CD4-positive, alpha-beta T cell treated with Interleukin-4 for 4 hours (primary cell): ENCODE results near the gene SDC4.

ENCODE experiments used
- DNase-seq: peaks from one replicate; pipeline ENCODE4 v3.0.0-alpha.2; 2020

SDC4 gene

GRCh38 chr20:45347936-45348778 is at the start of gene SDC4:
TSS of gene SDC4 (minus strand) at chr20:45348424. CDS start at chr20:45348384, 40 bp downstream.
- DNase-seq, result peak; percentile 58

- no peak for DNase-seq
Measured at GRCh38 chr20:45395114-45395415, 46.8 kb upstream of the SDC4 start.

- DNase-seq, result no peak
Measured at GRCh38 chr20:45394221-45395113, 46.2 kb upstream of the SDC4 start.

GRCh38 chr20:45392733-45393132 is 44.5 kb upstream of the SDC4 start:
- no peak for DNase-seq

- no peak for DNase-seq
Measured at GRCh38 chr20:45391559-45391958, 43.3 kb upstream of the SDC4 start.

- DNase-seq, result no peak
Measured at GRCh38 chr20:45390931-45391330, 42.7 kb upstream of the SDC4 start.

- DNase-seq, result no peak
Measured at GRCh38 chr20:45387274-45387673, 39.0 kb upstream of the SDC4 start.

GRCh38 chr20:45378191-45378590 is 30.0 kb upstream of the SDC4 start, which contains the start of gene TP53TG5:
TSS of gene TP53TG5 (minus strand) at chr20:45378325. CDS start at chr20:45378236, 89 bp downstream.
- DNase-seq, result no peak

- DNase-seq, result no peak
Measured at GRCh38 chr20:45377269-45377668, 29.0 kb upstream of the SDC4 start.

- no peak for DNase-seq
Measured at GRCh38 chr20:45374966-45375365, 26.7 kb upstream of the SDC4 start.

- DNase-seq, result no peak
Measured at GRCh38 chr20:45374101-45374467, 25.9 kb upstream of the SDC4 start.

GRCh38 chr20:45373353-45374100 is 25.3 kb upstream of the SDC4 start:
- DNase-seq, result peak; percentile 88

GRCh38 chr20:45372646-45373352 is 24.6 kb upstream of the SDC4 start:
- no peak for DNase-seq

- DNase-seq, result no peak
Measured at GRCh38 chr20:45372241-45372640, 24.0 kb upstream of the SDC4 start.

- no peak for DNase-seq
Measured at GRCh38 chr20:45370571-45371160, 22.4 kb upstream of the SDC4 start.

- peak; percentile 56 for DNase-seq
Measured at GRCh38 chr20:45368221-45368980, 20.2 kb upstream of the SDC4 start.

GRCh38 chr20:45367126-45367525 is 18.9 kb upstream of the SDC4 start:
- DNase-seq, result no peak

- DNase-seq, result no peak
Measured at GRCh38 chr20:45366631-45367030, 18.4 kb upstream of the SDC4 start.

- no peak for DNase-seq
Measured at GRCh38 chr20:45366192-45366591, 18.0 kb upstream of the SDC4 start.

- no peak for DNase-seq
Measured at GRCh38 chr20:45365444-45365970, 17.3 kb upstream of the SDC4 start.
